HUDEP-2 (cell line): ENCODE data around the gene DDTL.
A peak's percentile ranks its signal among the peaks of the same experiment; 100 is the strongest.
"Not testable (repeated sequence)": the region's sequence is repeated elsewhere in the genome, so short reads cannot be mapped to it uniquely, and the experiment has no call there.

ENCODE experiments used
- DNase-seq, 76 experiments: peaks; one replicate each; lab custom pipeline; 2025; ENCODE audit not compliant: unreplicated experiment in 76 of 76; lab: John Stamatoyannopoulos, UW

Gene DDTL

GRCh38 chr22:23969071-23969470 lies 2.4 kb downstream of the DDTL start:
- DNase-seq, result no peak

- DNase-seq, result no peak
These were observed 3.5 kb downstream of the DDTL start for GRCh38 chr22:23970201-23970641.

GRCh38 chr22:23970816-23971486 lies 4.3 kb downstream of the DDTL start:
- DNase-seq, result peak in 14 of 76 experiments; percentile 4 to 33 (median 16)

- not testable (repeated sequence) for DNase-seq
These were observed 5.2 kb downstream of the DDTL start for GRCh38 chr22:23971927-23972326.

GRCh38 chr22:23974345-23974744 lies 7.7 kb downstream of the DDTL start, which contains the start of gene DDT:
DDT (minus strand) TSS chr22:23974441; CDS start chr22:23974414, 27 bp downstream.
- not testable (repeated sequence) for DNase-seq

- not testable (repeated sequence) for DNase-seq
These were observed 8.2 kb downstream of the DDTL start for GRCh38 chr22:23974836-23975352.

GRCh38 chr22:23977304-23977703 lies 10.6 kb downstream of the DDTL start:
- DNase-seq, result not testable (repeated sequence)

GRCh38 chr22:23979557-23980240 lies 13.0 kb downstream of the DDTL start, which contains the start of gene GSTT2:
GSTT2 (plus strand) TSS chr22:23980134.
- not testable (repeated sequence) for DNase-seq

GRCh38 chr22:23980567-23980966 lies 13.9 kb downstream of the DDTL start:
- DNase-seq, result not testable (repeated sequence)

GRCh38 chr22:23984430-23984829 lies 17.7 kb downstream of the DDTL start:
- peak in 32 of 76 experiments; percentile 5 to 63 (median 26) for DNase-seq

- not testable (repeated sequence) for DNase-seq
These were observed 19.4 kb downstream of the DDTL start for GRCh38 chr22:23986089-23986488.

GRCh38 chr22:23986538-23987178 lies 20.0 kb downstream of the DDTL start:
- DNase-seq, result not testable (repeated sequence)

GRCh38 chr22:23989583-23990244 lies 23.0 kb downstream of the DDTL start:
- not testable (repeated sequence) for DNase-seq

GRCh38 chr22:23993080-23993479 lies 26.4 kb downstream of the DDTL start:
- DNase-seq, result not testable (repeated sequence)

- DNase-seq, result peak in 71 of 76 experiments; percentile 18 to 86 (median 59)
These were observed 27.0 kb downstream of the DDTL start for GRCh38 chr22:23993581-23994177.

GRCh38 chr22:23997092-23997491 lies 30.4 kb downstream of the DDTL start:
- no peak for DNase-seq

- not testable (repeated sequence) for DNase-seq
These were observed 33.1 kb downstream of the DDTL start for GRCh38 chr22:23999779-24000178.

GRCh38 chr22:24001314-24001713 lies 34.6 kb downstream of the DDTL start:
- no peak for DNase-seq

- DNase-seq, result no peak
These were observed 35.6 kb downstream of the DDTL start for GRCh38 chr22:24002272-24002671.

- DNase-seq, result no peak
These were observed 36.2 kb downstream of the DDTL start for GRCh38 chr22:24002851-24003250.
